ENCODE measurements around the gene RABGAP1L.
A peak's percentile ranks its signal among the peaks of the same experiment; 100 is the strongest.
"Not testable (repeated sequence)": the region's sequence is repeated elsewhere in the genome, so short reads cannot be mapped to it uniquely, and the experiment has no call there.

Gene RABGAP1L

GRCh38 chr1:174159252-174160108 lies at the start of gene RABGAP1L:
RABGAP1L (plus strand) TSS chr1:174159520.
- DNase-seq = peak; percentile 99

GRCh38 chr1:174110053-174110452 lies 49.3 kb upstream of the RABGAP1L start:
- DNase-seq = no peak

- DNase-seq = no peak
Measured at GRCh38 chr1:174112489-174113162, 46.7 kb upstream of the RABGAP1L start.

- no peak for DNase-seq
Measured at GRCh38 chr1:174114106-174114505, 45.2 kb upstream of the RABGAP1L start.

- no peak for DNase-seq
Measured at GRCh38 chr1:174114788-174115448, 44.4 kb upstream of the RABGAP1L start.

GRCh38 chr1:174116042-174116441 lies 43.3 kb upstream of the RABGAP1L start:
- no peak for DNase-seq

GRCh38 chr1:174118751-174119150 lies 40.6 kb upstream of the RABGAP1L start:
- DNase-seq = no peak

GRCh38 chr1:174122318-174122717 lies 37.0 kb upstream of the RABGAP1L start:
- not testable (repeated sequence) for DNase-seq

GRCh38 chr1:174123843-174124242 lies 35.5 kb upstream of the RABGAP1L start:
- DNase-seq = no peak

- DNase-seq = not testable (repeated sequence)
Measured at GRCh38 chr1:174127176-174127575, 32.1 kb upstream of the RABGAP1L start.

- no peak for DNase-seq
Measured at GRCh38 chr1:174131032-174131638, 28.2 kb upstream of the RABGAP1L start.

GRCh38 chr1:174134003-174134659 lies 25.2 kb upstream of the RABGAP1L start:
- no peak for DNase-seq

GRCh38 chr1:174135211-174135610 lies 24.1 kb upstream of the RABGAP1L start:
- no peak for DNase-seq

GRCh38 chr1:174136714-174137113 lies 22.6 kb upstream of the RABGAP1L start:
- DNase-seq = no peak

- DNase-seq = no peak
Measured at GRCh38 chr1:174142836-174143235, 16.5 kb upstream of the RABGAP1L start.

- not testable (repeated sequence) for DNase-seq
Measured at GRCh38 chr1:174143727-174144396, 15.5 kb upstream of the RABGAP1L start.

GRCh38 chr1:174144397-174144783 lies 14.9 kb upstream of the RABGAP1L start:
- not testable (repeated sequence) for DNase-seq

GRCh38 chr1:174149216-174149615 lies 10.1 kb upstream of the RABGAP1L start:
- DNase-seq = no peak

- DNase-seq = no peak
Measured at GRCh38 chr1:174150499-174150898, 8.8 kb upstream of the RABGAP1L start.

GRCh38 chr1:174152427-174152826 lies 6.9 kb upstream of the RABGAP1L start:
- no peak for DNase-seq

- no peak for DNase-seq
Measured at GRCh38 chr1:174153085-174153824, 6.1 kb upstream of the RABGAP1L start.

GRCh38 chr1:174153825-174154107 lies 5.6 kb upstream of the RABGAP1L start:
- no peak for DNase-seq
